Measurements from ENCODE around the gene SLC24A3. TPM values are rescaled to one million over a fixed set of nuclear protein-coding genes. Genes with fewer than 3 reads are reported as not detected.

The SLC24A3 gene
- total RNA-seq, 1 donor from 2014 or later: 0.11 TPM

GRCh38 chr20:19598117-19598850, 385.8 kb downstream of the SLC24A3 start:
- TF ChIP-seq CTCF (IDR thresholded peaks at IDR 0.05): no peak
- no peaks in the 10 kb centered on the region for H3K9me3 Mint-ChIP-seq (ENCODE audit: unreplicated experiment)
- H3K27ac Mint-ChIP-seq (ENCODE audit: unreplicated experiment): no peak overlapping the region
- no peak overlapping the region for H3K4me3 Mint-ChIP-seq (ENCODE audit: unreplicated experiment)
- H3K4me1 Mint-ChIP-seq (ENCODE audit: unreplicated experiment): no peaks in the 10 kb centered on the region
- no peaks in the 10 kb centered on the region for H3K36me3 Mint-ChIP-seq (ENCODE audit: unreplicated experiment)
- no peak for DNase-seq (ENCODE audit: extremely low spot score, unreplicated experiment)
- H3K27me3 Mint-ChIP-seq (ENCODE audit: unreplicated experiment): peaks cover 2% of the 10 kb centered on the region

- no peaks in the 10 kb centered on the region for H3K9me3 Mint-ChIP-seq (ENCODE audit: unreplicated experiment)
Measured at GRCh38 chr20:19599200-19599599, 386.8 kb downstream of the SLC24A3 start.

GRCh38 chr20:19600042-19600441, 387.6 kb downstream of the SLC24A3 start:
- no peak overlapping the region for H3K27ac Mint-ChIP-seq (ENCODE audit: unreplicated experiment)
- no peak for DNase-seq (ENCODE audit: extremely low spot score, unreplicated experiment)
- H3K36me3 Mint-ChIP-seq (ENCODE audit: unreplicated experiment): no peaks in the 10 kb centered on the region
- no peak overlapping the region for H3K4me3 Mint-ChIP-seq (ENCODE audit: unreplicated experiment)
- H3K4me1 Mint-ChIP-seq (ENCODE audit: unreplicated experiment): no peaks in the 10 kb centered on the region
- H3K27me3 Mint-ChIP-seq (ENCODE audit: unreplicated experiment): peaks cover 4% of the 10 kb centered on the region
- H3K9me3 Mint-ChIP-seq (ENCODE audit: unreplicated experiment): no peaks in the 10 kb centered on the region
- TF ChIP-seq CTCF (IDR thresholded peaks at IDR 0.05): no peak

More at GRCh38 chr20:19599200-19599599, 386.8 kb downstream of the SLC24A3 start:
- TF ChIP-seq CTCF (IDR thresholded peaks at IDR 0.05): no peak
- Mint-ChIP-seq H3K27ac (ENCODE audit: unreplicated experiment) (no peak overlapping the region), H3K4me3 (ENCODE audit: unreplicated experiment) (no peak overlapping the region), H3K4me1 (ENCODE audit: unreplicated experiment) (no peaks in the 10 kb centered on the region), H3K36me3 (ENCODE audit: unreplicated experiment) (no peaks in the 10 kb centered on the region), H3K27me3 (ENCODE audit: unreplicated experiment) (peaks cover 4% of the 10 kb centered on the region)
- DNase-seq (ENCODE audit: extremely low spot score, unreplicated experiment): no peak

- Mint-ChIP-seq H3K27ac (ENCODE audit: unreplicated experiment) (no peak overlapping the region), H3K4me1 (ENCODE audit: unreplicated experiment) (no peaks in the 10 kb centered on the region), H3K9me3 (ENCODE audit: unreplicated experiment) (no peaks in the 10 kb centered on the region), H3K27me3 (ENCODE audit: unreplicated experiment) (peaks cover 4% of the 10 kb centered on the region), H3K36me3 (ENCODE audit: unreplicated experiment) (no peaks in the 10 kb centered on the region), H3K4me3 (ENCODE audit: unreplicated experiment) (no peak overlapping the region)
- TF ChIP-seq CTCF (IDR thresholded peaks at IDR 0.05): no peak
- no peak for DNase-seq (ENCODE audit: extremely low spot score, unreplicated experiment)
Measured at GRCh38 chr20:19601126-19601810, 388.8 kb downstream of the SLC24A3 start.

GRCh38 chr20:19602675-19603375, 390.4 kb downstream of the SLC24A3 start:
- no peak overlapping the region for H3K4me3 Mint-ChIP-seq (ENCODE audit: unreplicated experiment)
- H3K4me1 Mint-ChIP-seq (ENCODE audit: unreplicated experiment): no peaks in the 10 kb centered on the region
- DNase-seq (ENCODE audit: extremely low spot score, unreplicated experiment): no peak
- no peak for TF ChIP-seq CTCF (IDR thresholded peaks at IDR 0.05)
- no peaks in the 10 kb centered on the region for H3K9me3 Mint-ChIP-seq (ENCODE audit: unreplicated experiment)
- H3K27me3 Mint-ChIP-seq (ENCODE audit: unreplicated experiment): peaks cover 2% of the 10 kb centered on the region
- no peak overlapping the region for H3K27ac Mint-ChIP-seq (ENCODE audit: unreplicated experiment)
- H3K36me3 Mint-ChIP-seq (ENCODE audit: unreplicated experiment): no peaks in the 10 kb centered on the region
